ENCODE data around the gene ACOXL. TPM values are rescaled to one million over a fixed set of nuclear protein-coding genes. Genes with fewer than 3 reads are reported as not detected.

ACOXL gene
- total RNA-seq, 4 donors from 2014 or later = 0.55 to 5.2 (median 1.1) TPM; not detected in 1

GRCh38 chr2:110998311-110998710 is 265.9 kb downstream of the ACOXL start:
- Histone ChIP-seq H3K4me3 (no peak overlapping the region), H3K4me1 (peaks cover 0 to 19% (median 7%) of the 10 kb centered on the region in 4 donors), H3K36me3 (no peaks in the 10 kb centered on the region), H3K27me3 (no peaks in the 10 kb centered on the region), H3K27ac (no peak overlapping the region), H3K9me3 (no peaks in the 10 kb centered on the region)
- in situ Hi-C loops (cut with MboI; ENCODE audit: low pct_ligation_motif_present in 1 of 4, low pct_unique_long_range_greater_than_20kb in 1 of 4, low sequenced_read_pairs in 3 of 4) = no loop called here
- TF ChIP-seq POLR2A (IDR thresholded peaks at IDR 0.05) = no peak
- TF ChIP-seq POLR2AphosphoS5 (IDR thresholded peaks at IDR 0.05) = no peak
- TF ChIP-seq EP300 (IDR thresholded peaks at IDR 0.05; ENCODE audit: low read depth) = no peak
- TF ChIP-seq CTCF (IDR thresholded peaks at IDR 0.05) = no peak
- DNase-seq = no peak
- intact Hi-C loops (cut with DNase I; ENCODE audit: low total_unique reads) = no loop called here
- 32 to 45% methylated on average over 3 to 4 of the region's 4 CpGs for WGBS, 2 donors (ENCODE audit: low coverage in 1 of 2)

GRCh38 chr2:110999626-111000025 is 267.3 kb downstream of the ACOXL start:
- intact Hi-C loops (cut with DNase I; ENCODE audit: low total_unique reads) (no loop called here), in situ Hi-C loops (cut with MboI; ENCODE audit: low pct_ligation_motif_present in 1 of 4, low pct_unique_long_range_greater_than_20kb in 1 of 4, low sequenced_read_pairs in 3 of 4) (loop anchor here in 1 of 4 donors (25.0 kb wide), 1 partner anchor 87 kb away; no protein-coding TSS in a partner anchor)
- Histone ChIP-seq H3K4me1 (peaks cover 0 to 14% (median 5%) of the 10 kb centered on the region in 4 donors), H3K27ac (no peak overlapping the region), H3K36me3 (no peaks in the 10 kb centered on the region), H3K4me3 (no peak overlapping the region), H3K27me3 (no peaks in the 10 kb centered on the region), H3K9me3 (no peaks in the 10 kb centered on the region)
- DNase-seq = no peak
- TF ChIP-seq POLR2AphosphoS5 (IDR thresholded peaks at IDR 0.05) (no peak), EP300 (IDR thresholded peaks at IDR 0.05; ENCODE audit: low read depth) (no peak), CTCF (IDR thresholded peaks at IDR 0.05) (no peak), POLR2A (IDR thresholded peaks at IDR 0.05) (no peak)

- DNase-seq = no peak
- H3K4me3 ChIP-seq = no peak overlapping the region
- peaks cover 0 to 29% (median 15%) of the 10 kb centered on the region in 4 donors for H3K4me1 ChIP-seq
- 81 to 95% methylated on average over 3 of the region's 3 CpGs for WGBS, 2 donors (ENCODE audit: low coverage in 1 of 2)
- H3K36me3 ChIP-seq = no peaks in the 10 kb centered on the region
- H3K9me3 ChIP-seq = no peaks in the 10 kb centered on the region
- H3K27ac ChIP-seq = no peak overlapping the region
- intact Hi-C loops (cut with DNase I; ENCODE audit: low total_unique reads) = loop anchor here (5.0 kb wide), 1 partner anchor 1973 kb away; no protein-coding TSS in a partner anchor
- H3K27me3 ChIP-seq = no peaks in the 10 kb centered on the region
- TF ChIP-seq POLR2A (IDR thresholded peaks at IDR 0.05) = no peak
- no peak for TF ChIP-seq POLR2AphosphoS5 (IDR thresholded peaks at IDR 0.05)
- TF ChIP-seq CTCF (IDR thresholded peaks at IDR 0.05) = no peak
- TF ChIP-seq EP300 (IDR thresholded peaks at IDR 0.05; ENCODE audit: low read depth) = no peak
- in situ Hi-C loops (cut with MboI; ENCODE audit: low pct_ligation_motif_present in 1 of 4, low pct_unique_long_range_greater_than_20kb in 1 of 4, low sequenced_read_pairs in 3 of 4) = loop anchor here in 1 of 4 donors (25.0 kb wide), 1 partner anchor 93 kb away; no protein-coding TSS in a partner anchor
Observed at GRCh38 chr2:111005307-111005706, 272.9 kb downstream of the ACOXL start.

- H3K4me3 ChIP-seq = no peak overlapping the region
- DNase-seq = no peak
- in situ Hi-C loops (cut with MboI; ENCODE audit: low pct_ligation_motif_present in 1 of 4, low pct_unique_long_range_greater_than_20kb in 1 of 4, low sequenced_read_pairs in 3 of 4) = loop anchor here in 1 of 4 donors (25.0 kb wide), 1 partner anchor 94 kb away; no protein-coding TSS in a partner anchor
- no peak overlapping the region for H3K27ac ChIP-seq
- intact Hi-C loops (cut with DNase I; ENCODE audit: low total_unique reads) = loop anchor here (5.0 kb wide), 1 partner anchor 1974 kb away; no protein-coding TSS in a partner anchor
- no peaks in the 10 kb centered on the region for H3K9me3 ChIP-seq
- TF ChIP-seq CTCF (IDR thresholded peaks at IDR 0.05) (no peak), POLR2AphosphoS5 (IDR thresholded peaks at IDR 0.05) (no peak), EP300 (IDR thresholded peaks at IDR 0.05; ENCODE audit: low read depth) (no peak), POLR2A (IDR thresholded peaks at IDR 0.05) (no peak)
- no peaks in the 10 kb centered on the region for H3K36me3 ChIP-seq
- H3K27me3 ChIP-seq = no peaks in the 10 kb centered on the region
- 73 to 86% methylated on average over 4 of the region's 4 CpGs for WGBS, 2 donors (ENCODE audit: low coverage in 1 of 2)
- H3K4me1 ChIP-seq = peaks cover 0 to 29% (median 15%) of the 10 kb centered on the region in 4 donors
Observed at GRCh38 chr2:111005821-111006220, 273.4 kb downstream of the ACOXL start.

All from transverse colon (tissue), 4 donors.